ENCODE results near the gene RASGRP1. TPM values are rescaled to one million over a fixed set of nuclear protein-coding genes. Genes with fewer than 3 reads are reported as not detected.

The RASGRP1 gene
- total RNA-seq, 1 experiment from 2014 or later, result 0.85 TPM

- Histone ChIP-seq H3K4ac (ENCODE audit: low read depth, low read length) (no peak overlapping the region), H3K23me2 (ENCODE audit: insufficient read length, low read depth, low read length, poor library complexity, severe bottlenecking) (no peaks in the 10 kb centered on the region), H3K27ac (ENCODE audit: insufficient read length, low read depth, low read length) (no peak overlapping the region), H2AK5ac (ENCODE audit: insufficient read length, low read length) (no peak overlapping the region), H3K79me1 (ENCODE audit: insufficient read depth, low read depth, low read length, poor library complexity, severe bottlenecking) (no peaks in the 10 kb centered on the region), H4K5ac (ENCODE audit: insufficient read length, low read depth, low read length) (no peak overlapping the region), H4K91ac (ENCODE audit: insufficient read length, low read depth, low read length) (no peak overlapping the region), H3K23ac (ENCODE audit: insufficient read length, low read depth, low read length) (no peak overlapping the region), H2AFZ (ENCODE audit: low read length) (no peak overlapping the region), H3K14ac (ENCODE audit: insufficient read depth, low read length) (no peak overlapping the region), H2BK12ac (ENCODE audit: insufficient read length, low read depth, low read length) (no peak overlapping the region), H3K9me3 (ENCODE audit: control insufficient read depth, low read depth, low read length) (no peaks in the 10 kb centered on the region), H4K20me1 (ENCODE audit: control insufficient read depth, insufficient read depth, insufficient read length) (no peaks in the 10 kb centered on the region), H3K56ac (ENCODE audit: insufficient read length, low read depth, low read length) (no peak overlapping the region), H2BK5ac (ENCODE audit: insufficient read length, low read length) (no peak overlapping the region), H3K18ac (ENCODE audit: insufficient read length, low read depth, low read length) (no peak overlapping the region), H3K4me1 (ENCODE audit: insufficient read depth, low read length) (no peaks in the 10 kb centered on the region), H3T11ph (ENCODE audit: low read length) (no peak overlapping the region), H3K4me2 (ENCODE audit: insufficient read depth, insufficient read length, low read length) (no peak overlapping the region), H2BK15ac (ENCODE audit: low read depth, low read length) (no peak overlapping the region), H3K27me3 (ENCODE audit: insufficient read depth, low read length) (no peaks in the 10 kb centered on the region), H3K9ac (ENCODE audit: extremely low read depth, insufficient read length, low read length) (no peak overlapping the region), H3K79me2 (ENCODE audit: insufficient read depth, low read length) (no peaks in the 10 kb centered on the region), H2BK20ac (ENCODE audit: low read depth, low read length, poor library complexity, severe bottlenecking) (no peak overlapping the region), H2BK120ac (ENCODE audit: low read depth, low read length, poor library complexity, severe bottlenecking) (no peak overlapping the region), H4K8ac (replicated peaks; ENCODE audit: insufficient read length, low read depth, low read length) (no peak overlapping the region)
- TF ChIP-seq CTCF (conservative IDR thresholded peaks at IDR 0.05), result no peak
- no peaks in the 10 kb centered on the region for H3K4me1 Mint-ChIP-seq
- DNase-seq, result no peak
- H3K27me3 Mint-ChIP-seq (ENCODE audit: low read depth), result no peaks in the 10 kb centered on the region
- no peaks in the 10 kb centered on the region for H3K9me3 Mint-ChIP-seq
- H3K4me3 Mint-ChIP-seq, result no peak overlapping the region
- no peak overlapping the region for H3K27ac Mint-ChIP-seq
- no CpG with 5 or more reads among the region's 3 CpGs for WGBS (ENCODE audit: extremely low coverage, insufficient read length, low lambda C conversion rate)
- peaks cover 3 to 28% (median 24%) of the 10 kb centered on the region in 3 experiments; a peak in 6 of 7 replicates for H3K36me3 Mint-ChIP-seq (ENCODE audit: insufficient read depth in 1 of 3, low read depth in 3 of 3)
These were observed 82.9 kb downstream of the RASGRP1 start for GRCh38 chr15:38481761-38482160.
